H1 (cell line): ENCODE results near the gene SYF2. TPM values are rescaled to one million over a fixed set of nuclear protein-coding genes. Genes with fewer than 3 reads are reported as not detected.
"Not testable (repeated sequence)": the region's sequence is repeated elsewhere in the genome, so short reads cannot be mapped to it uniquely, and the experiment has no call there.

Source experiments
- CTCF ChIA-PET: fragments of 300-600 bp; sonication (Branson Sonifier 250); formaldehyde crosslinking; loops from one replicate; lab custom pipeline; 2021; ENCODE audit not compliant: partially characterized antibody; lab: Charles Lee
- POLR2A ChIA-PET: fragments of 300-600 bp; sonication (Branson Sonifier 250); formaldehyde crosslinking; loops from one replicate; lab custom pipeline; 2021; ENCODE audit warnings: inconsistent platforms; ENCODE audit not compliant: partially characterized antibody; lab: Charles Lee
- DNase-seq, 2 experiments: peaks; one replicate each; pipeline versions ENCODE4 v3.0.0 to v3.0.0-alpha.2; 2010 to 2022; ENCODE audit warnings: low spot score in 2 of 2, low read depth in 1 of 2, mixed read lengths in 1 of 2
- FAIRE-seq: peaks from 2 replicates; lab custom pipeline; 2011; peaks lifted over from hg19 to GRCh38; lab: Jason Lieb, UNC
- H2AFZ ChIP-seq: 2 replicates; pipeline ENCODE4 v1.8.1; 2012; ENCODE audit warnings: low read length, inconsistent platforms
- H2AK5ac ChIP-seq: 2 replicates; pipeline ENCODE4 v1.6.1; 2013; ENCODE audit warnings: low read depth, low read length
- H2BK120ac ChIP-seq: replicated peaks from 2 replicates; pipeline ENCODE3; 2013; ENCODE audit warnings: low read depth, low read length, inconsistent platforms
- H2BK12ac ChIP-seq: 2 replicates; pipeline ENCODE4 v1.6.1; 2013; ENCODE audit warnings: low read depth, low read length
- H2BK15ac ChIP-seq: 2 replicates; pipeline ENCODE4 v1.6.1; 2013; ENCODE audit warnings: low read length
- H2BK20ac ChIP-seq: 2 replicates; pipeline ENCODE4 v1.6.1; 2013; ENCODE audit warnings: low read length
- H2BK5ac ChIP-seq: 2 replicates; pipeline ENCODE4 v1.6.1; 2013; ENCODE audit warnings: low read depth, low read length
- H3K14ac ChIP-seq: 2 replicates; pipeline ENCODE4 v1.6.1; 2013; ENCODE audit warnings: inconsistent platforms; ENCODE audit not compliant: insufficient read length
- H3K18ac ChIP-seq: 2 replicates; pipeline ENCODE4 v1.6.1; 2013; ENCODE audit warnings: low read length; ENCODE audit errors: extremely low read depth
- H3K23ac ChIP-seq: 2 replicates; pipeline ENCODE4 v1.6.1; 2013; ENCODE audit warnings: inconsistent platforms; ENCODE audit not compliant: insufficient read length
- H3K23me2 ChIP-seq: 2 replicates; pipeline ENCODE4 v1.6.1; 2013; ENCODE audit warnings: low read depth, low read length
- H3K27ac ChIP-seq: 2 replicates; pipeline ENCODE4 v1.6.1; 2011; ENCODE audit warnings: low read depth, low read length, inconsistent platforms
- H3K27me3 ChIP-seq, 4 experiments: replicated peaks in 1 of 4; 1 replicate in 1 of 4; 2 replicates in 3 of 4; pipeline versions ENCODE4 v1.6.1 to v1.8.1; 2011 to 2013; ENCODE audit warnings: low read length in 3 of 4, mild to moderate bottlenecking in 3 of 4, inconsistent platforms in 2 of 4, mixed read lengths in 2 of 4, moderate library complexity in 1 of 4; ENCODE audit not compliant: control insufficient read depth in 3 of 4, insufficient read depth in 3 of 4; ENCODE audit errors: extremely low read depth in 1 of 4
- H3K36me3 ChIP-seq, 4 experiments: 2 replicates each; pipeline versions ENCODE4 v1.6.1 to v1.8.1; 2011 to 2013; ENCODE audit warnings: mild to moderate bottlenecking in 4 of 4, low read length in 3 of 4, moderate library complexity in 2 of 4, control low read depth in 1 of 4, inconsistent platforms in 1 of 4; ENCODE audit not compliant: insufficient read depth in 4 of 4, control insufficient read depth in 2 of 4
- H3K4ac ChIP-seq: replicated peaks from 2 replicates; pipeline ENCODE3; 2013; ENCODE audit warnings: low read length, low read depth, mixed read lengths, inconsistent platforms; ENCODE audit not compliant: insufficient read length
- H3K4me1 ChIP-seq, 4 experiments: replicated peaks in 1 of 4; 1 replicate in 1 of 4; 2 replicates in 3 of 4; pipeline versions ENCODE4 v1.6.1 to v1.8.1; 2011 to 2013; ENCODE audit warnings: low read length in 3 of 4, inconsistent platforms in 2 of 4, mixed read lengths in 1 of 4; ENCODE audit not compliant: insufficient read depth in 4 of 4, control insufficient read depth in 3 of 4
- H3K4me2 ChIP-seq, 2 experiments: 2 replicates each; pipeline versions ENCODE4 v1.6.1 to v1.8.1; 2011 to 2013; ENCODE audit warnings: low read depth in 2 of 2, low read length in 2 of 2, control low read depth in 1 of 2, inconsistent platforms in 1 of 2, mild to moderate bottlenecking in 1 of 2; ENCODE audit not compliant: insufficient read depth in 1 of 2
- H3K4me3 ChIP-seq, 4 experiments: fragments of 200-600, 300-600 bp in 1 of 4; sonication (generic), shearing (Covaris generic), sonication (Bioruptor Twin) in 1 of 4; 2 replicates each; pipeline versions ENCODE4 v1.5.1 to v1.8.1; 2011 to 2016; ENCODE audit warnings: low read length in 4 of 4, low read depth in 3 of 4, control low read depth in 2 of 4, inconsistent platforms in 2 of 4, mild to moderate bottlenecking in 2 of 4, mixed read lengths in 1 of 4, moderate library complexity in 1 of 4; ENCODE audit not compliant: insufficient read depth in 2 of 4; ENCODE audit errors: extremely low read depth in 1 of 4
- H3K56ac ChIP-seq: replicated peaks from 2 replicates; pipeline ENCODE3; 2013; ENCODE audit warnings: low read depth, mild to moderate bottlenecking, mixed read lengths, low read length, inconsistent platforms; ENCODE audit not compliant: insufficient read length
- H3K79me1 ChIP-seq: 2 replicates; pipeline ENCODE4 v1.6.1; 2013; ENCODE audit warnings: low read depth, low read length, control low read depth
- H3K79me2 ChIP-seq, 2 experiments: 2 replicates each; pipeline versions ENCODE4 v1.6.1 to v1.8.1; 2012 to 2013; ENCODE audit warnings: low read length in 2 of 2, mild to moderate bottlenecking in 2 of 2, inconsistent platforms in 1 of 2; ENCODE audit not compliant: insufficient read depth in 2 of 2, control insufficient read depth in 1 of 2
- H3K9ac ChIP-seq, 4 experiments: replicated peaks in 1 of 4; 1 replicate in 1 of 4; 2 replicates in 3 of 4; pipeline versions ENCODE4 v1.6.1 to v1.8.1; 2011 to 2013; ENCODE audit warnings: low read depth in 3 of 4, low read length in 3 of 4, control low read depth in 2 of 4, mild to moderate bottlenecking in 2 of 4, moderate library complexity in 2 of 4, inconsistent platforms in 1 of 4; ENCODE audit errors: extremely low read depth in 1 of 4
- H3K9me3 ChIP-seq, 2 experiments: 2 replicates each; pipeline versions ENCODE4 v1.6.1 to v1.8.1; 2012 to 2013; ENCODE audit warnings: mild to moderate bottlenecking in 2 of 2, moderate library complexity in 2 of 2, control low read depth in 1 of 2, inconsistent platforms in 1 of 2, low read depth in 1 of 2, low read length in 1 of 2, mixed read lengths in 1 of 2; ENCODE audit not compliant: insufficient read depth in 2 of 2
- H4K20me1 ChIP-seq, 2 experiments: replicated peaks in 1 of 2; 2 replicates each; pipeline versions ENCODE3 to v1.8.1; 2011 to 2013; ENCODE audit warnings: inconsistent platforms in 2 of 2, low read length in 2 of 2, mild to moderate bottlenecking in 1 of 2; ENCODE audit not compliant: insufficient read depth in 2 of 2, control insufficient read depth in 1 of 2
- H4K5ac ChIP-seq: 2 replicates; pipeline ENCODE4 v1.6.1; 2013; ENCODE audit warnings: low read length, low read depth, mixed read lengths, inconsistent platforms; ENCODE audit not compliant: insufficient read length
- H4K8ac ChIP-seq: 2 replicates; pipeline ENCODE4 v1.8.0; 2013; ENCODE audit warnings: mild to moderate bottlenecking, moderate library complexity, low read length, inconsistent platforms; ENCODE audit not compliant: insufficient read depth; ENCODE audit errors: extremely low read depth
- H4K91ac ChIP-seq: replicated peaks from 2 replicates; pipeline ENCODE3; 2013; ENCODE audit warnings: low read length, mixed read lengths, inconsistent platforms; ENCODE audit not compliant: insufficient read length
- RAD21 ChIP-seq, 2 experiments: IDR thresholded peaks in 1 of 2; conservative IDR thresholded peaks in 1 of 2; 2 replicates each; pipeline ENCODE4 v1.6.1; 2011; ENCODE audit warnings: low read depth in 2 of 2, low read length in 2 of 2, improper control_type of control experiment in 1 of 2, inconsistent platforms in 1 of 2, mild to moderate bottlenecking in 1 of 2, moderate library complexity in 1 of 2
- WGBS, 2 experiments: shearing (Covaris generic) in 1 of 2; methylation state at CpG; one replicate each; pipeline versions ENCODE4 v1.1.6 to v1.1.7; 2013 to 2015; ENCODE audit warnings: low lambda C conversion rate in 2 of 2, mixed read lengths in 2 of 2, inconsistent platforms in 1 of 2, low coverage in 1 of 2, missing lambda C conversion rate in 1 of 2; ENCODE audit not compliant: insufficient replicate concordance in 2 of 2, insufficient coverage in 1 of 2, insufficient read length in 1 of 2; ENCODE audit errors: extremely low coverage in 1 of 2, missing lambda C conversion rate in 1 of 2; 5-methylcytosine and 5-hydroxymethylcytosine counted together
- polyA plus RNA-seq, 7 experiments: library from polyadenylated mRNA; depleted of rRNA in 3 of 7; stranded (reverse) in 5 of 7; unstranded in 2 of 7; fragments of >200 nt in 5 of 7; fragments of 200-250 nt in 2 of 7; gene quantifications; 1 replicate in 5 of 7; 2 replicates in 1 of 7; 4 replicates in 1 of 7; pipeline versions ENCODE4 v1.2.1 to v1.2.3, GENCODE V29; 2011 to 2013; ENCODE audit warnings: missing spikeins in 2 of 7, mixed read lengths in 2 of 7
- total RNA-seq: library from RNA; stranded (reverse); fragmentation: NEBNext Ultra II Directional; extraction: Animal tissue kit (Norgen Biotek cat#: 25700); gene quantifications from 2 replicates; pipeline ENCODE4 v1.2.1, GENCODE V29; 2021

SYF2 gene
- total and polyA plus RNA-seq, 2 of the 8 experiments (the other 6 are each of a cell fraction or from before 2014, with no cell fraction given) = 7.5 to 33.0 TPM

- H3K4me3 ChIP-seq, H3K56ac ChIP-seq, FAIRE-seq, H2BK5ac ChIP-seq, H3K14ac ChIP-seq, H4K91ac ChIP-seq, DNase-seq, H3K27ac ChIP-seq, H4K20me1 ChIP-seq, H4K8ac ChIP-seq, H3K9ac ChIP-seq, H3K18ac ChIP-seq, H2BK12ac ChIP-seq, H3K9me3 ChIP-seq, H3K79me2 ChIP-seq, H3K36me3 ChIP-seq, H3K4me1 ChIP-seq, H3K4ac ChIP-seq, H3K23ac ChIP-seq, H2BK15ac ChIP-seq, H3K27me3 ChIP-seq, CTCF ChIA-PET, H2AFZ ChIP-seq, H2BK120ac ChIP-seq, H3K4me2 ChIP-seq, H2BK20ac ChIP-seq, H4K5ac ChIP-seq, H3K79me1 ChIP-seq, H3K23me2 ChIP-seq, H2AK5ac ChIP-seq: not testable (repeated sequence)
- POLR2A ChIA-PET = interaction anchor here (1.2 kb wide), 1 partner anchor 12 kb away, joined by 3 read pairs; the partner anchor contains the start of gene RSRP1
- WGBS, 2 experiments = 89% methylated on average over 5 of the region's 7 CpGs; no CpG with 5 or more reads in 1 of the 2 experiments
- peak in 1 of 2 experiments; percentile 10; a peak in 1 of 4 replicates for TF ChIP-seq RAD21 (IDR thresholded peaks at IDR 0.05 in 1 of 2, conservative IDR thresholded peaks at IDR 0.05 in 1 of 2; ENCODE audit: low read depth in 2 of 2, low read length in 2 of 2)
Measured at GRCh38 chr1:25259813-25260212, 27.5 kb upstream of the SYF2 start.
